SKM-1 treated with dmso at 0.1 percent for 144 hours (cell line): Measurements from ENCODE around the gene NSUN6.

Experiments
- DNase-seq: peaks from one replicate; lab custom pipeline; 2025; ENCODE audit not compliant: unreplicated experiment; lab: John Stamatoyannopoulos, UW

The NSUN6 gene

DNA sequence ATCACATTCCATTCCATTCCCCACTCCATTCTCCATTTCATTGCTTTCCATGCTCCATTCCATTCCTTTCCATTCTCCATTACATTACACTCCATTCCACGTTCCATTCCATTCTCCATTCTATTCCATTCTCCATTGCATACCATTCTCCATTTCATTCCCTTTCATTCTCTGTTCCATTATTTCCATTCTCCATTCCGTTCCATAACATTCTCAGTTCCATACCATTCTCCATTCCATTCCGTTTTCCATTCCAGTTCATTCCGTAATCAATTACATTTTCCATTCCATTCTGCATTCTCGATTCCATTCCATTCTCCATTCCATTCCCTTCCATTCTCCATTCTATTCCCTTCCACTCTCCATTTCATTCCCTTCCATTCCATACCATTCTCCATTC is 86.4 kb downstream of the NSUN6 start:
- no peak for DNase-seq

DNA sequence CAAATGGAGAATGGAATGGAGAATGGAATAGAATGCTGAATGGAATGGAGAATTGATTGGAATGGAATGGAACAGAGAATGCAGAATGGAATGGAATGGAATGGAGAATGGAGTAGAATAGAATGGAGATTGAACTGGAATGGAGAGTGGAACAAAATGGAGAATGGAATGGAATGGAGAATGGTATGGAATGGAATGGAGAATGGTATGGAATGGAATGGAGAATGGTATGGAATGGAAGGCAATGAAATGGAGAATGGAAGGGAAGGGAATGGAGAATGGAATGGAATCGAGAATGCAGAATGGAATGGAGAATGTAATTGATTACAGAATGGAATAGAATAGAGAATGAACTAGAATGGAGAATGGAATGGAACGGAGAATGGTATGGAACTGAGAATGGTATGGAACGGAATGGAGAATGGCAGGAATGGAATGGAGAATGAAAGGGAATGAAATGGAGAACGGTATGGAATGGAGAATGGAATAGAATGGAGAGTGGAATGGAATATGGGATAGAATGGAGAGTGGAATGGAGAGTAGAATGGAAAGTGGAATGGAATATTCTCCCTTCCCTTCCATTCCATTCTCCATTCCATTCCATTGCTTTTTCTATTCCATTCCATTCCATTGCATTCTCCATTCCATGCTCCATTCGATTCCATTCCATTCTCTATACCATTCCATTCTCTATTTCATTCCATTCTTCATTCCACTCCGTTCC is 88.2 kb downstream of the NSUN6 start:
- no peak for DNase-seq

DNA sequence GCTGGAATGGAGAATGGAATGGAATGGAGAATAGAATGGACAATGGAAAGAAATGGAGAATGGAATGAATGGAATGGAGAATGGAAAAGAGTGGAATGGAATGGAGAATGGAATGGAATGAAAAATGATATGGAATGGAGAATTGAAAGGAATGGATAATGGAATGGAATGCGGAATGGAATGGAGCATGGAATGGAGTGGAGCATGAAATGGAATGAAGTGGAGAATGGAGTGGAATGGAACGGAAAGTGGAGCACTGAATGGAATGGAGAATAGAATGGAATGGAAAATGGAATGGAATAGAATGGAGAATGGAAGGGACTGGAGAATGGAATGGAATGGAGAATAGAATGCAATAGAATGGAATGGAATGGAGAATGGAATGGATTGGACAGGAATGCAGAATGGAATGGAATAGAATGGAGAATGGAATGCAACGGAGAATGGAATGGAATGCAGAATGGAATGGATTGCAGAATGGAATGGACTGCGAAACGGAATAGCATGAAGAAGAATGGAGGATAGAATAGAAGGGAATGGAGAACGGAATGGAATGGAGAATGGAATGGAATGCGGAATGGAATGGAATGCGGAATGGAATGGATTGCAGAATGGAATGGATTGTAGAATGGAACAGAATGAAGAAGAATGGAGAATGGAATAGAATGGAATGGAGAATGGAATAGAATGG is 89.4 kb downstream of the NSUN6 start:
- DNase-seq, result no peak

DNA sequence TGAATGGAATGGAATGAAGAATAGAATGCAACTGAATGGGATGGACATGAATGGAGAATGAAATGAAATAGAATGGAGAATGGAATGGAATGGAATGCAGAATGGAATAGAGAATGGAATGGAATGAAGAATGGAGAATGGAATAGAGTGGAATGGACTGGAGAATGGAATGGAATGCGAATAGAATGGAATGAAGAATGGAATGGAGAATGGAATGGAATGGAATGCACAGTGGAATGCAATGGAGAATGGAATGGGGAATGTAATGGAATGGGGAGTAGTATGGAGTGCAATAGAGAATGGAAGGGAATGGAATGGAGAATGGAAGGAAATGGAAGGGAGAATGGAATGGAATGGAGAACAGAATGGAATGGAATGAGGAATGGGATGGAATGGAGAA is 93.4 kb downstream of the NSUN6 start:
- DNase-seq, result no peak

DNA sequence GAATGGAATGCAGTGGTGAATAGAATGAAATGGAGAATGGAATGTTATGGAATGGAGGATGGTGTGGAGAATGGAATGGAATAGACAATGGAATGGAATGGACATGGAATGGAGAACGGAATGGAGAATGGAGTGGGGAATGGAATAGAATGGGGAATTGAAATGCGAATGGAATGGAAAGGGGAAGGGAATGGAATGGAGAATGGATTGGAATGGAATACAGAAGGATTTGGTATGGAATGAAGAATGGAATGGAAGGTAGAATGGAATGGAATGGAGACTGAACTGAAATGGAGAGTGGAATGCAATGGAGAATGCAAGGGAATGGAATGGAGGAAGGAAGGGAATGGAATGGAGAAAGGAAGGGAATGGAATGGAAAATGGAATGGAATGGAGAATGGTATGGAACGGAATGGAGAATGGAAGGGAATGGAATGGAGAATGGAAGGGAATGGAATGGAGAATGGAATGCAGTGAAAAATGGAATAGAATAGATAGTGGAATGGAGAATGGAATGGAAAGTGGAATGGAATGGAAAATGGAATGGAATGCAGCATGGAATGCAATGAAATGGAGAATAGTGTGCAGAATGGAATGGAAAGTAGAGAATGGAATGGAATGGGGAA is 94.8 kb downstream of the NSUN6 start:
- no peak for DNase-seq

DNA sequence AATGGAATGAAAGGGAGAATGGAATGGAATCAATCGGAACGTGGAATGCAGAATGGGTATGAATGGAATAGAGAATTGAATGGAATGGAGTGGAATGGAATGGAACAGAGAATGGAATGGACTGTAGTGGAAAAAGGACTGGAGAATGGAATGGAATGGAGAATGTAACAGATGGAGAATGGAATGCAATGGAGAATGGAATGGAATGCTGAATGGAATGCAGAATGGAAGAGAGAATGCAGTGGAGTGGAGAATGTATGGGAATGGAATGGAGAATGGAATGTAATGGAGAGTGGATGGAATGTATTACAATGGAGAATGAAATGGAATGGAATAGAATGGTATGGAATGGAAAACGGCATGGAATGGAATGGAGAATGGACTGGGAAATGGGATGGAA is 96.9 kb downstream of the NSUN6 start:
- DNase-seq, result no peak

DNA sequence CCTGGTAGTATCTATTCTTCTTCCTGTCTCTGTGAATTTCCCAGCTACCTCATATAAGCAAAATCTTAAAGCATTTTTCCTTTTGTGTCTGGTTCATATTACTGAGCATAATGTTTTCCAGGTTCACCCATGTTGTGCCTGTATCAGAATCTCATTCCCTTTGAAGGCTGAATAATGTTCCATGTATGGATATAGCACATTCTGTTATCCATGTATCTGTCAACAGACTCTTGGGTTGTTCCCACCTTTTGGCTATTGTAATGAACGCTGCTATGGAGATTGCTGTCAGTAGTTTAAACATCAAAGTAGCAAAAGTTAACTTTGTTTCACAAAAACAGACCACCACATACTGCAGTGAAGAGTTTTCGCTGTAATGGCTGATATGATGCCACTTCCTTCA is 99.9 kb downstream of the NSUN6 start:
- DNase-seq, result no peak

DNA sequence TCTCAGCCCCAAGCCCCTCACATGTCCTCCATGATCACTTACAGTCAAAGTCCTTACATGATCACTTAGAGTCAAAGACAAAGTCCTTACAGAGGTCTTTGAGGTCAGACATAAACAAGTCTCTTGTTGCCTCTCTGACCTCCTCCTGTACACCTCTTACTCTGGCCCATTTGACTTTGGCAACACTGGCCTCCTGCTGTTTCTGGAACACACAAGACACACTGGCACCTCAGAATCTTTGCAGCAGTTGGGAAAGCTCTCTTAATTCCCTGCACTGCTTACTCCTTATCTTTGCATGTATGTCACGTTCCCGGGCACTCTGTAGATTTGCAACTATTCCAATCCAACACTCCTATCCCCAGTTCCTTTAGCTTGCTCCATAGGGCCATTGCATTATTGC is 102.3 kb downstream of the NSUN6 start:
- DNase-seq, result no peak

DNA sequence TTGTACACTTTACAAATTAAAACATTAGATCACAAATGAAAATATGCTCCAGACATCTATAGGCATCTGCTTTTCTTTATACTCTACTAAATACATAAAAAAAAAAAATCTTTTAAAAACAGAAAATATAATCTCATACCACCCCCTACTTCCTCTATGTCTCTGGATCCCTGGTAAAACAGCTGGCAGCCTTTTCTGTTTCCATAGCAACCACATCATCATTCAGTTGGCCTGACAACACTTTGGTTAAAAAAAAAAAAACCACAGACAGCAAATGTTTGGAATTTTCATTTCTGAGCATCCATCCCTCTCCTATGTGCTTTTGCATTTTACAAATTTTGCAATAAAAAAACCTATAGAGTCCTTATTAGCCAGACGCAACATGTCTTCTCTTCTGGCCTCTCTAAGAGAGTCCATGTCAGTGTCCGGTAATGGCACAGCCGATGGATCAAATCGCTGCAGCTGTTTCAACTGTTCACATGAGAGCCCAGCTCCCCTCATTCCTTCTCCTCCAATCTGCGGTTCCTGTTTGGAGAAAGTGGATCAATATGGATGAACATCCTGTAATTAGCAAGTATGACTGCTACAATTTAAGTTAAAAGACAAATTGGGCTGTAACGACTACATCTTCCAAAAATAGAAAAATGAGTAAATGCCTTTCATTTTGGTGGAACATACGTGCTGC is 105.6 kb downstream of the NSUN6 start:
- DNase-seq, result no peak

DNA sequence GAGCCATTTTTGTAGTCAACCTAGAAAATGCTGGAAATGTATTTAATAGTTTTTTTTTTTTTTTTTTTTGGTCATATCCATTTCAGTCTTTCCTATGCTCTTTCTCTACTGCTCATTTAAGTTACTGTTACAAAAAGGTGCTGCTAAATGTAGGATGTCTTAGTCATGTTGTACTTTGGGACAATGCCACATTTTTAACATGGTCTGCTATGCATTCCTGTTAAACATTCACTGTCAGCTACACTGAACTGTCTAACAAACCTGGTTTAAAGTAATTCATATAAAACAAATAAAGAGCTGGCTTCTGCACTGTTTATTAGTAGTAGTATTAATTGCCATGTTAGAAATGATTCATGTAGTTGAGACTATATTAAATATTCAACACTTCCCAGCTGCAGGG is 108.6 kb downstream of the NSUN6 start:
- DNase-seq, result no peak

DNA sequence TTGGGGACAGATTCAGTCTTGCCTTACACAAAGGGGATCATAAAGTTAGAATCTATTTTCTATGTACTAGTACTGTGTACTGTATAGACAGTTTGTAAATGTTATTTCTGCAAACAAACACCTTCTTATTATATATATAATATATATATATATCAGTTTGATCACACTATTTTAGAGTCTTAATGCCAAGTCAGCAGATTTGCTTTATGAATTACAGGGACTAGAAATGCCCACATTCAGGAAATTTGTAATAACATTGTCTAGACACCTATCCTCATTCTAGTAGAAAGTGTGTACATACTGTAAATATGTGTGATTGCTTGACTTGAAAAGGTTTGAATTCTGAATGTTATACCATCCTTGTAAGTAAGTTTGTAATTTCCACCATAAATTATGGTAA is 111.2 kb downstream of the NSUN6 start:
- DNase-seq, result no peak

DNA sequence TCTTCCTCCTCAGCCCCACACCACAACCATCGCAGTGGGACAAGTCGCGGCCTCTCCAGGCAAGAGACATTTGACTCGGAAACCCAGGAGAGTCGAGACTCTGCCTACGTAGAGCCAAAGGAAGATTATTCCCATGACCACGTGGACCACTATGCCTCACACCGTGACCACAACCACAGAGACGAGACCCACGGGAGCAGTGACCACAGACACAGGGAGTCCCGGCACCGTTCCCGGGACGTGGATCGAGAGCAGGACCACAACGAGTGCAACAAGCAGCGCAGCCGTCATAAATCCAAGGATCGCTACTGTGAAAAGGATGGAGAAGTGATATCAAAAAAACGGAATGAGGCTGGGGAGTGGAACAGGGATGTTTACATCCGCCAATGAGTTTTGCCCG is 112.1 kb downstream of the NSUN6 start:
- DNase-seq, result no peak

DNA sequence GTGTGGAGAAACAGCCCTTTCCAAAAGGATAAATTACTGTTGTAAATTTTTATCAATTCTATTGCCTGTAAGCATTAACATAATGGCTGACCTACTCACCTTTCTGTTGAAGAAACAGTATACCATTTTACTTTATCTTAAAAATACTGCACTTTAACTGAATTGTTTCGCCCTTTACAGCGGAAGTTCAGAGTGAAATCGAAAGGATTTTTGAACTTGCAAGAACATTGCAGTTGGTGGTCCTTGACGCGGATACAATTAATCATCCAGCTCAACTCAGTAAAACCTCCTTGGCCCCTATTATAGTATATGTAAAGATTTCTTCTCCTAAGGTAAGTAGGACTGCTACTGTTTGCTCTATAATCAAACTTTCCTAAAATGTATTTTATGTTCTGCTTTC is 117.5 kb downstream of the NSUN6 start:
- no peak for DNase-seq

DNA sequence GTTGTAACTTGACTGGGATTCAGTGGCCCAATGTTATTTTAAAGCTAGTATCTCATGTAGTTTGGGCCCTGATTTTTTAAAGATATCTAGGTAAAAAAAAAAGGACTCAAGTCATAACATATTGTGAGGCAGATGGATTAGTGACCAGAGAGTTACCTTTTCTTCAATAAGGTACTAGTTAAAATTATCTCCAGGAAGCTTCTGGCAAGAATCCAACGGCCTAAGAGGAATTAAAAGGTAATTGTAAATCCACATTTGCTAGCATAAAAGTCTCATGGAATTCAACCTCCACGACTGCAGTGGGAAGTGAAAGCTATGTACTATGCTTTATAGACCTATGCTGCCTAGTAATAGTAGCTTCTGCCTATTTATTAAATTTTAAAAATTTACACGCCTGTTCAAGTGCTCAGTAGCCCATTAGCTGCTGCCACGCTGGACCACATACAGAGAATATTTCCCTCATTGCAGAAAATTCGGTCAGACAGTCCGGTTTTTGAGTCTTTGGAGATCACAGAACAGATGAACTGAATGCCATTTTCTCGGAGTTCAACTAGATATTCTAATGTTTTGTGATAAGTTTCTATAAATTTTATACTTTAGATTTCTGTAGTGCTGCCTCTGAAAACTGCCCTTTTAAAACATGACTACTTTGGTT is 118.4 kb downstream of the NSUN6 start:
- no peak for DNase-seq

DNA sequence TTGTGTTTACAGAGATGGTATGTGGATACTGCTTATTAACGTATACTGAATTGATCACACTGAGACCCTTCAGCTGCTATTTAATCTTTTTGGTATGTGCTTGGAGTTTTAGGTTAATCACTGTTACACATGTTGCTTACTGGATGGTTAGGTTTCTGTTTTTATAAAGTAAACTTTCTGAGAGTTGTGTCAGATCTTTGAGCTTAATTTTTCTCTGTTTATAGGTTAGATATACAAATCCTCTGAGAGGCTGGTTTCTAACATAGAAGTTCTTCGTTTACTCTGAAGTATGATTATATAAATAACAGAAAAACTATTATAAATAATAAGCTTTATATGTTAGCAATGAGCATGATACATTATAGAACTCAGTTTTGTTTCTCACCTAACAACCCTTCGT is 123.1 kb downstream of the NSUN6 start:
- DNase-seq, result no peak

DNA sequence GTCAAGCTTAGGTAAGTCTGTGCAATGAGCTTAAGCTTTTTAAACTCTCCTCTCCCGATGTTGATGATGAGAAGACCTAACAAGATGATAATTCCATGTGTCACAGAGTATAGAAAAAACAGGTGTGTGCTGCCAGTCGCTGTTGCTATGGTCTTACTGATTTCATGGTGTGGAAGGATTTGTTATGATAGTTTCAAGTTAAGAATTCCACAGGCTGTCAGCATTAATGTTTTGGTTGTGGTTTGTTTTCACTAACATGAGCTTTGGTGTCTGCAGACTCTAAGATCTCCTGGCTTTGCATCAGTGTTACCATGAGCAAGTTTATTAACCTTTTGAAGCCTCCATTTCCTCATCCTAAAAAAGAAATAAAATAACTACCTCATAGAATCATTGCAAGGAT is 123.7 kb downstream of the NSUN6 start:
- DNase-seq, result no peak

DNA sequence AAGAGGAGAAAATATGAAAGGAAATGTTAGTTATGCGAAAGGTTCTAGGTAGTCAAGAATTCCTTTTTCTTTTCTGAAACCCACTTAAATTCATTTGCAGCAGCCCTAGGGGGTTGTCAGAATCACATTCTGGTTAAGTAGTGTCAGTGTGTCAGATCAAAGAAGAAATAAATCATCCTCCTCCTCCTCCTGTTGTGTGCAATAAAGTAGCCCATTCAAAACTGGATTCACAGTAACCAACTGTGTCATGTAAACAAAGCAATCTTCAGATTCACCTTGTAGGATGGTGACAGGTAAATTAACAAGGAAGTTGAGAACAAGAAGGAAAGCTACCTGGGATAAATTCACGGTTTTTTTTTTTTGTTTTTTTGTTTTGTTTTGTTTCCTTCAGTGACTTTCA is 127.5 kb downstream of the NSUN6 start:
- DNase-seq, result no peak

DNA sequence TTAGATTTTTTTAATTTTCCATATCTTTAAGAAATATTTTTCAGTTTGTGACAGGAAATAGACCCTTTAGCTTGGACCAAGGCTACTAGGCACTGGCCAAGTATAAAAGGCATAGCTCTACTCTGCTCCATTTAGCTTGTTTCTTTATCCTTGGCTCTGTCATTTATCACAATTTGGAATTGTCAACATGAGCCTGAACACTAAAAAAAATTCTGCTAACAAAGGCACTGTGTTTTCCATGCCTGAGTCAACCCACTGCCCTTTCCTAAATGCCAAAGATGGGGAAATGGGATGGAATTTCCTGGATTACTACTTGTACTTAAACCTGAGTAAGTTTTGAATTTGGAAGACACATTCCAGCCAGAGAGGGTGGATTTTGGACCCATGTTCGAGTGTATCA is 128.4 kb downstream of the NSUN6 start:
- no peak for DNase-seq

DNA sequence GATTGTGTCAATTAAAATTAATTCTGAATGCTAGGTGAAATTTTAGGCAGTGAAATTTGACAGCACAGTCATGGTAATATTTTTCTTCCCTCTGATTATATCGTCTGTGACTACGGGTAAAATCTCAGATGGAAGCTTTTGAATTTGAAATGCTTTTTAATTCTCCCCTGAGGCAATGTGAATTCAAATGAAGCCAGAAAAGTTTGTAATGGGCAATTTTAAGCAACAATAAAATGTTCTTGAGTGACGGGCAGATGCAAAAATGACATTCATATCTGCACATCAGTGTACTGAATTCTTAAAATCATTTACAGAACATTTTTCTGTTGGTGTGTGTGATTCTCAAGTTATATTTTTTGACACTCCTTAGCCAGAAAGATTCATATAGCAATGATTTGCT is 134.5 kb downstream of the NSUN6 start:
- no peak for DNase-seq

DNA sequence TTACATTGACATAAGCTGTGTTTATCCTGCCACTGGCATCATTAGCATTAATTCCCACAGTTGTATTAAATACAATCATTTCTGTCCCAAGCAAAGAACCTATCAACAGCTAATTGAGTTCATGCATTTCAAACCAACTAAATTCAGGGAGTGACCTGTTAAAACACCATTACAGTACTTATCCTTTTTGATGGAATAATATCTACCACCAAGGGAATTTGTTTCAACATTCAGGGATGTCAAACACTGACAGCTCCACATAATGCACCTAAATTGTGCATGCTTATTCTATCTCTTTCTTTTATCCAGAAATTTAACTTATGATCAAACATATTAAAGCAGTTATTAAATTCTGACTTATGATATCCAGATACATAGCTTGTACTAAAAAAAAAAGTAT is 136.8 kb downstream of the NSUN6 start:
- DNase-seq, result no peak

DNA sequence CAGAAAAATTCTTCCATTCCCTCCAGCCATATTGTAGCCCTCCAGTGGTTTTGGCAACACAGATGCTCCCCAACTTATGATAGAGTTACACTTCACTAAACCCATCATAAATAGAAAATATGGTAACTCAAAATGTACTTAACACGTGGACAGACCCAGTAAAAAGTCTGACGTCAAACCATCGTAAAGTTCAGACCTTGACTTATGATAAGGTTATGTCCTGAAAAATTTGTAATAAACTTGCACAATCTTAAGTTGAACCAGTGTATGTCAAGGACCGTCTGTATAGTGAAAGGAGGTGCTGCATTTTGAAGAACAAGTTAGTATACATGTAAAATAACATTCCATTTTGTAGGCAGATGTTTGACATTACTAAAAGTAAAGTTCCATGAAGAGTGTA is 142.8 kb downstream of the NSUN6 start:
- DNase-seq, result no peak
